Activated B cell treated with CpG ODN at 0.5 μM for 24 hours (primary cell): Measurements from ENCODE around the gene ZBTB37. TPM values are rescaled to one million over a fixed set of nuclear protein-coding genes. Genes with fewer than 3 reads are reported as not detected.

ENCODE experiments used
- ATAC-seq: fragments of 200-7000 bp; cut with Tn5 transposase; one replicate; pipeline ENCODE4 v1.10.0; 2021; ENCODE audit warnings: low read depth, mild to moderate bottlenecking, moderate library complexity
- CTCF ChIA-PET: fragments of 350-600 bp; sonication (Branson Sonifier 250); formaldehyde crosslinking; loops from one replicate; lab custom pipeline; 2021; ENCODE audit warnings: antibody characterized with exemption; lab: Charles Lee
- POLR2A ChIA-PET: fragments of 350-600 bp; sonication (Branson Sonifier 250); formaldehyde crosslinking; loops from one replicate; lab custom pipeline; 2021; ENCODE audit warnings: antibody characterized with exemption; lab: Charles Lee
- DNase-seq: peaks from one replicate; pipeline ENCODE4 v3.0.0; 2022
- H3K27ac Mint-ChIP-seq: one replicate; pipeline ENCODE4 v1.8.0; 2020; ENCODE audit warnings: mixed read lengths
- H3K27me3 Mint-ChIP-seq: one replicate; pipeline ENCODE4 v1.8.0; 2021; ENCODE audit warnings: mixed read lengths
- H3K36me3 Mint-ChIP-seq: one replicate; pipeline ENCODE4 v1.8.0; 2021; ENCODE audit warnings: low read depth, mixed read lengths
- H3K4me1 Mint-ChIP-seq: one replicate; pipeline ENCODE4 v1.8.0; 2021; ENCODE audit warnings: mixed read lengths
- H3K4me3 Mint-ChIP-seq: one replicate; pipeline ENCODE4 v1.8.0; 2020; ENCODE audit warnings: mild to moderate bottlenecking, mixed read lengths
- H3K9me3 Mint-ChIP-seq: one replicate; pipeline ENCODE4 v1.8.0; 2020; ENCODE audit warnings: mixed read lengths
- intact Hi-C: fragments of 100-400 bp; cut with micrococcal nuclease; formaldehyde crosslinking; loops from one replicate; pipeline ENCODE4 v1.15.1; 2024
- total RNA-seq: library from RNA; stranded (reverse); gene quantifications from 2 replicates; pipeline ENCODE4 v1.2.3, GENCODE V29; 2022
- TF ChIP-seq, protein P1 (sequence below): fragments of 200-600 bp; IDR thresholded peaks from one replicate; pipeline ENCODE4 v1.8.0; 2022; ENCODE audit warnings: antibody characterized with exemption, mild to moderate bottlenecking

ZBTB37 gene
- total RNA-seq, 1 donor from 2014 or later = 24.6 TPM

DNA sequence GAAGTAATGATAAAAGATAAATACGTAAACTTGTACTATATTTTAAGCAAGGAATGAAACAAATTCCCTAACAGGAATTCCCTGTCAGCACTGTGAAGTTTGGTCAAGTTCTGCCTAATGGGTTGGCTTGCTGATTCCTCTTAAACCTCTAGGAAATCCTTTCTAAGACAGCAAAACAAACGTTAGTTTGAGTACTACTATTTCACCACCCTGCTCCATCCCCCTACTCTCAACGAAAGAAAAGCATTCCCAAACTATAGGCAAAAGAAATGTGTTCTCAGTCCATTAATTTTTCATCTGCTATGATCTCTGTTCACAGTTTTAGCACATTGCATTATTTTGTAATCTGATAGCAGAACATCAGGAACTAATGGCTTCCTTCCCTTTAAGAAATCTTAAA is 32.8 kb downstream of the ZBTB37 start:
- TF ChIP-seq, protein P1, sequence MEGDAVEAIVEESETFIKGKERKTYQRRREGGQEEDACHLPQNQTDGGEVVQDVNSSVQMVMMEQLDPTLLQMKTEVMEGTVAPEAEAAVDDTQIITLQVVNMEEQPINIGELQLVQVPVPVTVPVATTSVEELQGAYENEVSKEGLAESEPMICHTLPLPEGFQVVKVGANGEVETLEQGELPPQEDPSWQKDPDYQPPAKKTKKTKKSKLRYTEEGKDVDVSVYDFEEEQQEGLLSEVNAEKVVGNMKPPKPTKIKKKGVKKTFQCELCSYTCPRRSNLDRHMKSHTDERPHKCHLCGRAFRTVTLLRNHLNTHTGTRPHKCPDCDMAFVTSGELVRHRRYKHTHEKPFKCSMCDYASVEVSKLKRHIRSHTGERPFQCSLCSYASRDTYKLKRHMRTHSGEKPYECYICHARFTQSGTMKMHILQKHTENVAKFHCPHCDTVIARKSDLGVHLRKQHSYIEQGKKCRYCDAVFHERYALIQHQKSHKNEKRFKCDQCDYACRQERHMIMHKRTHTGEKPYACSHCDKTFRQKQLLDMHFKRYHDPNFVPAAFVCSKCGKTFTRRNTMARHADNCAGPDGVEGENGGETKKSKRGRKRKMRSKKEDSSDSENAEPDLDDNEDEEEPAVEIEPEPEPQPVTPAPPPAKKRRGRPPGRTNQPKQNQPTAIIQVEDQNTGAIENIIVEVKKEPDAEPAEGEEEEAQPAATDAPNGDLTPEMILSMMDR = no peak
- intact Hi-C loops = no loop called here
- DNase-seq = no peak
- peaks cover 13% of the 10 kb centered on the region for H3K4me1 Mint-ChIP-seq
- ChIA-PET POLR2A (no interaction called here), CTCF (no interaction called here)
- no peak overlapping the region for H3K4me3 Mint-ChIP-seq
- H3K27ac Mint-ChIP-seq = no peak overlapping the region
- no peak for ATAC-seq
- H3K36me3 Mint-ChIP-seq = peaks cover 26% of the 10 kb centered on the region
- H3K9me3 Mint-ChIP-seq = no peaks in the 10 kb centered on the region
- no peaks in the 10 kb centered on the region for H3K27me3 Mint-ChIP-seq

DNA sequence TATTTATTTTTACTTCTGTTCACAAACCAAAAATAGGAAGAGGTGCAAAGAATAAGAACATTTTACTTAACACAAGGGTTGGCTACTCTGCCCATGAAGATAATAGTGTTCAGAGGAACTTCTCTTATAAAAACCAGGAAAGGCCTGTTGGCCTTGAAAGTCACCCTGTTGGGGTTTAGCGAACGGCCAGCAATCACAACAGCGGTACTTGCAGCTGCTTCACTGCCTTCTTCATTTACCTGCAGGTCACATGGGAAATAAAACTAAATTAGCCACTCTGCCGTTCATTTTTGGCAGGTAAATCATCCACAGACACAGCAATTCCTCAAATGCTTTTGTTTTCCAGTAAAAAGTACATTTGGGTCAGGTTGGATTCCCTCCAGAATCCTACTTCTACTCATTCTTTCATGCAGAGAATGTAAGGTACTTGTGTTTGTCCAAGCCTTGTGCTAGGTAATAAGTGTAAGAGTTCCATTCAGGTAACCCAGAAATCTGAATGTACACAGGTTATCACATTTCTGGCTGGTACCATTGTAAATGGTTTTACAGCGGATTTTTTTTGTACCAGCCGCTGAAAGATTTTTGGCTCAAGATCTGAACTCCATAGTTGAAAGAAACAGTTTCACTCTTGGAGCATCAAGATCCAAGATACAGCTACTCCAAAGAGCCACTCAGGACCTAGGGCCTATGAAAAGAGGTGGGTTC is 35.8 kb downstream of the ZBTB37 start:
- Mint-ChIP-seq H3K36me3 (peaks cover 18% of the 10 kb centered on the region), H3K27ac (no peak overlapping the region), H3K9me3 (no peaks in the 10 kb centered on the region), H3K4me1 (no peaks in the 10 kb centered on the region), H3K4me3 (no peak overlapping the region), H3K27me3 (no peaks in the 10 kb centered on the region)
- intact Hi-C loops = no loop called here
- CTCF ChIA-PET = no interaction called here
- no peak for DNase-seq
- POLR2A ChIA-PET = no interaction called here
- no peak for ATAC-seq
- TF ChIP-seq, protein P1 = no peak

DNA sequence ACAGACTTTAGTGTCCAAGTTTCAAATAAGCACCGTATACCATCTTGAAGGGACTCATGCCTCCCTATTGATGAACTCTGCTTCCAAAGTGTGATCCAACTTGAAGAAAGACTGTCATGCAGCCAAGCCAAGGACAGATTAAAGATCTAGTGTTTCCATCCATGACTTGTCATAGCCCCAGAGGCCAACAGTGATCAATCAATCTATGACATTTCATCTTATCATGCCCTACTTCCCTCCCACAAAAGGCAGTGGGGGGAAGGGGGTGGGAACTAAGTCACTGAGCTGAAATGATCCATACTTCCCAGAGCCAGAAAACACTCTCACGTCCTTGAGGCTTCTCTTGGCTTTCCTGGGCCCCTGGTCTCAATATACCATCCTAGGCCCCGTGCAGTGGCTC is 44.9 kb downstream of the ZBTB37 start:
- Mint-ChIP-seq H3K9me3 (no peaks in the 10 kb centered on the region), H3K4me1 (no peaks in the 10 kb centered on the region), H3K27ac (no peak overlapping the region), H3K36me3 (peaks cover 2% of the 10 kb centered on the region), H3K4me3 (no peak overlapping the region), H3K27me3 (no peaks in the 10 kb centered on the region)
- CTCF ChIA-PET = interaction anchor here (1.0 kb wide), 1 partner anchor 18 kb away, joined by 3 read pairs; no protein-coding TSS in a partner anchor
- POLR2A ChIA-PET = no interaction called here
- no peak for ATAC-seq
- no peak for DNase-seq
- intact Hi-C loops = no loop called here
- TF ChIP-seq, protein P1 = no peak

DNA sequence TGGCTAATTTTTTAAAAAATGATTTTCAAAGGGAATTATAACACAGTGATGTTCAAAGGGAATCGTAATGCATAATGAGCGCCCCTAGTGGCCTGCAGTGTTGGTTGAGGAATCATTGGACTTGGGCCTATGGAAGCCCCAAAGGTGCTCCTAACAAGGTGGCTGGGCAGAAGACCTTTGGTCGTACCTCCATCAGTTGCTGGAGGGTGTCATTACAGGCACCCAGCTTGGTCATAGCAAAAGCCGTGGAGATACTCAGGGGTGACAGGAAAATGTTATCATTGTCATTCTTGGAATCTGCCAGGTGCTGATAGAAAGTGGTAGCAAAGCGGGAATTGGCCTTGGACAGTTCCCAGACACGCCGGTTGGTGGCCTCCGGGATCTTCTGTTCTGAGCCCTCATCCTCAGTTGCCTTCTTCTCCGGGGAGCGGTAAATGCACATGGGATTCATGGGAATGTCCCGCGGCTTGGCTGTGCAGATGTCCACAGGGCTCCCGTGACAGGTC is 46.2 kb downstream of the ZBTB37 start:
- POLR2A ChIA-PET = no interaction called here
- no peak for DNase-seq
- no peak overlapping the region for H3K27ac Mint-ChIP-seq
- no peak overlapping the region for H3K4me3 Mint-ChIP-seq
- CTCF ChIA-PET = interaction anchor here (0.8 to 1.0 kb wide), 2 partner anchors 9 to 19 kb away, joined by 3 read pairs; no protein-coding TSS in a partner anchor
- peaks cover 2% of the 10 kb centered on the region for H3K36me3 Mint-ChIP-seq
- no peaks in the 10 kb centered on the region for H3K27me3 Mint-ChIP-seq
- no peak for ATAC-seq
- no peaks in the 10 kb centered on the region for H3K9me3 Mint-ChIP-seq
- intact Hi-C loops = no loop called here
- TF ChIP-seq, protein P1 = no peak
- no peaks in the 10 kb centered on the region for H3K4me1 Mint-ChIP-seq

DNA sequence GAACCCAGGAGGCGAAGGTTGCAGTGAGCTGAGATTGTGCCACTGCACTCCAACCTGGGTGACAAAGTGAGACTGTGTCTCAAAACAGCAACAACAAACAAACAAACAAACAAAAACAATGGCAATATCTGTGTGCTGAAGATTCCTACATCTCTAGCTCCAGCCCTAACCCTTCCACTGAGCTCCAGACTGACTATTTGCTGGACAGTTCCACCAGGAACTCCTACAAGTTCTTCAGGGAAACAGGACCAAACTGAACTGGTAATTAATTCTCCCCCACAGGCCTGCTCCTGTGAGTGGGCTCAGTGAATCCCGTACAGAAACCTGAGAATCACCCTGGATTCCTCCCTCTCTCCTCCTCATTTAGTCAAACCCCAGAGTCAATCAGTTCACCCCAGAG is 47.4 kb downstream of the ZBTB37 start:
- H3K9me3 Mint-ChIP-seq = no peaks in the 10 kb centered on the region
- TF ChIP-seq, protein P1 = no peak
- ATAC-seq (no peak), DNase-seq (no peak)
- no peaks in the 10 kb centered on the region for H3K4me1 Mint-ChIP-seq
- intact Hi-C loops = no loop called here
- H3K27ac Mint-ChIP-seq = no peak overlapping the region
- ChIA-PET POLR2A (no interaction called here), CTCF (no interaction called here)
- no peaks in the 10 kb centered on the region for H3K36me3 Mint-ChIP-seq
- no peak overlapping the region for H3K4me3 Mint-ChIP-seq
- H3K27me3 Mint-ChIP-seq = no peaks in the 10 kb centered on the region
